OCI-LY3 (cell line): ENCODE data around the gene BTRC.

Experiments
- CTCF ChIP-seq: fragments of 200-600, 300-600 bp; sonication (generic); IDR thresholded peaks from 2 replicates; pipeline ENCODE4 v1.5.1; 2014; ENCODE audit warnings: antibody characterized with exemption, low read length, low read depth
- EZH2phosphoT487 ChIP-seq: fragments of 200-600 bp; shearing (Covaris generic); IDR thresholded peaks from 2 replicates; pipeline ENCODE4 v1.6.1; 2018; ENCODE audit warnings: antibody characterized with exemption, mixed run types, low read depth

- TF ChIP-seq CTCF (no peak), EZH2phosphoT487 (no peak)
These were observed 205.8 kb downstream of the BTRC start for GRCh38 chr10:101559596-101560297.
